Measurements from ENCODE around the gene TROAP. TPM values are rescaled to one million over a fixed set of nuclear protein-coding genes. Genes with fewer than 3 reads are reported as not detected.
"Not testable (repeated sequence)": the region's sequence is repeated elsewhere in the genome, so short reads cannot be mapped to it uniquely, and the experiment has no call there.

TROAP gene
- total RNA-seq, 4 donors from 2014 or later = 4.0 to 14.6 (median 5.9) TPM

- DNase-seq (ENCODE audit: low spot score in 2 of 2) = no peak
- peaks cover 5% of the 10 kb centered on the region for H3K4me1 ChIP-seq
- no peaks in the 10 kb centered on the region for H3K9me3 ChIP-seq
- no peaks in the 10 kb centered on the region for H3K27me3 ChIP-seq
- no peak overlapping the region for H3K27ac ChIP-seq
- TF ChIP-seq POLR2AphosphoS5 (IDR thresholded peaks at IDR 0.05) (no peak), CTCF (IDR thresholded peaks at IDR 0.05) (no peak), EP300 (IDR thresholded peaks at IDR 0.05) (no peak), POLR2A (IDR thresholded peaks at IDR 0.05) (no peak)
- no peak overlapping the region for H3K4me3 ChIP-seq
- H3K36me3 ChIP-seq = peaks cover 15% of the 10 kb centered on the region
- WGBS = 80% methylated on average over 2 of the region's 7 CpGs
These were observed 45.6 kb upstream of the TROAP start for GRCh38 chr12:49277466-49277865.

- no peak for TF ChIP-seq POLR2A (IDR thresholded peaks at IDR 0.05)
- TF ChIP-seq POLR2AphosphoS5 (IDR thresholded peaks at IDR 0.05) = no peak
- TF ChIP-seq CTCF (IDR thresholded peaks at IDR 0.05) = no peak
- TF ChIP-seq EP300 (IDR thresholded peaks at IDR 0.05) = no peak
- no peak overlapping the region for H3K4me3 ChIP-seq
- peaks cover 7% of the 10 kb centered on the region for H3K27me3 ChIP-seq
- H3K27ac ChIP-seq = no peak overlapping the region
- WGBS = 52% methylated on average over 6 of the region's 7 CpGs
- no peaks in the 10 kb centered on the region for H3K9me3 ChIP-seq
- no peaks in the 10 kb centered on the region for H3K36me3 ChIP-seq
- peaks cover 5% of the 10 kb centered on the region for H3K4me1 ChIP-seq
- DNase-seq (ENCODE audit: low spot score in 2 of 2) = no peak
These were observed 43.3 kb upstream of the TROAP start for GRCh38 chr12:49279706-49280159.

- WGBS = 92% methylated on average over 6 of the region's 6 CpGs
These were observed 42.5 kb upstream of the TROAP start for GRCh38 chr12:49280545-49280944.

GRCh38 chr12:49282302-49282701 is 40.8 kb upstream of the TROAP start:
- no peaks in the 10 kb centered on the region for H3K9me3 ChIP-seq
- H3K27ac ChIP-seq = no peak overlapping the region
- no peak for TF ChIP-seq EP300 (IDR thresholded peaks at IDR 0.05)
- TF ChIP-seq POLR2A (IDR thresholded peaks at IDR 0.05) = no peak
- TF ChIP-seq POLR2AphosphoS5 (IDR thresholded peaks at IDR 0.05) = no peak
- TF ChIP-seq CTCF (IDR thresholded peaks at IDR 0.05) = no peak
- H3K36me3 ChIP-seq = no peaks in the 10 kb centered on the region
- H3K4me3 ChIP-seq = no peak overlapping the region
- DNase-seq (ENCODE audit: low spot score in 2 of 2) = no peak
- 80% methylated on average over 5 of the region's 5 CpGs for WGBS
- H3K27me3 ChIP-seq = peaks cover 7% of the 10 kb centered on the region
- peaks cover 5% of the 10 kb centered on the region for H3K4me1 ChIP-seq

More at GRCh38 chr12:49280545-49280944, 42.5 kb upstream of the TROAP start:
- H3K9me3 ChIP-seq; DNase-seq (ENCODE audit: low spot score in 2 of 2); H3K4me1 ChIP-seq; H3K36me3 ChIP-seq; H3K27ac ChIP-seq; H3K27me3 ChIP-seq; H3K4me3 ChIP-seq: not testable (repeated sequence)

- H3K27me3 ChIP-seq; H3K36me3 ChIP-seq; DNase-seq (ENCODE audit: low spot score in 2 of 2); H3K9me3 ChIP-seq; H3K27ac ChIP-seq; H3K4me1 ChIP-seq; H3K4me3 ChIP-seq: not testable (repeated sequence)
- WGBS = 78% methylated on average over 2 of the region's 6 CpGs
These were observed 40.2 kb upstream of the TROAP start for GRCh38 chr12:49282740-49283375.

- Histone ChIP-seq H3K36me3 (no peaks in the 10 kb centered on the region), H3K4me1 (peaks cover 5% of the 10 kb centered on the region), H3K4me3 (no peak overlapping the region), H3K27ac (no peak overlapping the region), H3K27me3 (peaks cover 7% of the 10 kb centered on the region), H3K9me3 (no peaks in the 10 kb centered on the region)
- WGBS = 73% methylated on average over 12 of the region's 25 CpGs
- TF ChIP-seq CTCF (IDR thresholded peaks at IDR 0.05) = no peak
- no peak for TF ChIP-seq EP300 (IDR thresholded peaks at IDR 0.05)
- TF ChIP-seq POLR2A (IDR thresholded peaks at IDR 0.05) = no peak
- DNase-seq (ENCODE audit: low spot score in 2 of 2) = no peak
These were observed 39.3 kb upstream of the TROAP start for GRCh38 chr12:49283541-49284429.

Data from suprapubic skin (tissue), 4 donors.